HG03442 (cell line): ENCODE data around the gene KDM3B.
"Not testable (repeated sequence)": the region's sequence is repeated elsewhere in the genome, so short reads cannot be mapped to it uniquely, and the experiment has no call there.

Source experiments
- ATAC-seq: cut with Tn5 transposase; IDR thresholded peaks from one replicate; pipeline ENCODE4 v1.9.1; 2021; ENCODE audit warnings: mild to moderate bottlenecking, moderate library complexity; ENCODE audit not compliant: unreplicated experiment

KDM3B gene

DNA sequence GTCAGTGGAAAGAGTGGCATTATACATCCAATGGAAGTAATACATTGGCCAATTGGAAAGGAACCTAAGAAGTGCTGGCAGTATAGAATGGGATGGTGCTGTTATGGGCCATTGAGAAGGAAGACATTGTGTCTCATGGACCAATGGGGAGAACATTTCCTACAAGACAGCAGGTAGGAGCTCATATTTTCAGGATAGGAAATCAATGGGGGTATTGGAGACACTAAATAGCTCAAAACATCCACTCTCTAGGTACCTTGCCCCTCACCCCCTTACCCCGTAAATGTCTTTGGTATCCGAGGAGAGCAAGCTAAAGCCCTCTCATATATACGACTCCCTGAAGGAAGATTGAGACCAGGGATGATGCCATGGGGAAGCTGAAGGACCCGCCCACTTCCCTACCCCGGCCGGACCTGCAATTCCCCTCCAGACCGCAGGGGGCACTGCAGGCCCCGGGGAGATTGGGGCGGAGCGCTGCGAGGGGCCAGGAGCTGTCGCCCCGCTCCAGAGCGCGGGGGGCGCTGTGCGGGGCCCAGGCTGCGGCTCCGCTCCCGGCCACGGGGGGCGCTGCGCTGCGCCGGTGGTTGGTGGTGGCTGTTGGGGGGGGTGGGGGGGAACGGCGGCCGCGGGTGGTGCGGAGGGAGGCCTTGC, at the start of gene KDM3B:
Gene KDM3B (plus strand): TSS at position 615 of the 651 bp plus-strand sequence. CDS start 111 bp downstream, outside the sequence.
- peak; percentile 69 for ATAC-seq

DNA sequence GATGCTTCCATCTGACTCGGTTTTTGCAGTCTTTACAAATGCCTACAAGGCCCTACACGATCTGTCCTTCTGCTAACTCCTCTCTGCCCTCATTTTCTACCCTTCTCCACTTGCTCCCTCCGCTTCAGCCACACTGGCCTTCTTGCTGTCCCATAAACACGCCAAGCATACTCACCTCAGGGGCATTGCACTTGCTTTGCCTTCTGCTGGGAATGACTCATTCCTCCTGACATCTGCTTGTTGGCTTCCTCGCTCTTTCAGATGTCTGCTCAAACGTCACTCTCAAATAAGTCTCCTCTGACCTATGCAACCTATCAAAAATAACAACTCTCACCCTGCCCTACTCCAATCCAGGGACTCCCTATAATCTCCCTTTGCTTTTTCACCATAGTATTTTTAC, 49.1 kb upstream of the KDM3B start:
- ATAC-seq: no peak

DNA sequence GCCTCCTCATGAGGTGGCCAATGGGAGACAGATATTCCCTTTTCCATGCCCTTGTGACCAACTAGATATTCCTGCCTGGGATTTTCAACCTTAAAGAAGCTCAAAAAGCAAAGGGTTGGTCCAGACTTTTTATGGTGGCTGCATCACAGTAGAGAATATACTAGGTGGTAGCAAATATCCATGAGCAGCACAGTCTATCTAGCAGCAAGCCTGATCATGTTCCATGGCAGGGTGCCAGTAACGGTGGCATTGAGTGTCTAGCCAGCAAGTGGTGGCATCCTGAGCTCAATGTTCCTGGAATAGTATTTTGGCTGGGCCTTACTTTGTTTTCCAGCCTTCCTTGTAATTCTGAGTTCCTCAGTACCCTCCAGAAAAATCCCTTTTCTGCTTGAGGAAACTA, 46.7 kb upstream of the KDM3B start:
- ATAC-seq: no peak

DNA sequence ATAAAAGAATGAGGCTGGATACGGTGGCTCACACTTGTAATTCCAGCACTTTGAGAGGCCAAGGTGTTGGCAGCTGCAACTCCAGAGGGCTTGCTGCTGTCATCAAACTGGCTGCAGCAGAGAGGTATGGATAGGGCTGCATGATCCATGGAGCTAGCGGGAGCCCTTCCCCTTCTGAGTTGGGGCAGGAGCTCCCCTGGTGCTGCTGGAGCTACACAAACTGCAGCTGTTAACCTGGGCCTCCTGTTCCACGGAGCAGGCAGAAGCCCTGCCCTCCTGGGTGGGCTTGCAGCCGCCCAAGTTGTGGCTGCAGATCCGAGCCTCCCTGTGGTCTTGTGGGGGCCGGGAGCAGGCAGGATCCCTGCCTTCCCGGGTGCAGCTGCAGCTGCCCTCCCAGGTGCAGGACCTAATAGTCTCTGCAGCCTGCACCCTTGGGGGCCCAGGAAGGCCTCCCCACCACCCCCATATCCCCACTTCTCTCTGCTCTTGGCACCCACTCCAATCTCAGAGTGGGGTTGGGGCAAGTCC, 36.7 kb upstream of the KDM3B start:
- no peak for ATAC-seq

DNA sequence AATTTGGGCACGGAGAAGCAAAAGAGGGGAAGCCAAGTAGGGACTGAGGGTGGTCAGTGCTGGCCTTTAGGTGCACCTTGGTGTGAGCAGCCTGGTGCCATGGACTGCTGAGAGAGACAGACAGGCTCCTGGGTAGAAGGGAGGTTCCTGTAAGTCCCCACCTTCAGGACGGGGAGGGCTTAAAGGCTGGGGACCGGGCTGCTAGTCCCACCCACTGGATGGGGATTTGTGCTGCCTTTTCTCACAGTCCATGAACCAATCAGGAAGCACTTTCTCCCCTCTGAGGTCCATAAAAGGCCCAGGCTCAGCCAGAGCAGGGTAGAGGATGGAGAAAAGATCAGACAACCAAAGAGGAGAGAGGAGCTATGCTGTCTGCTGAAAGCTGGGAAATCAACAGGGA, 36.1 kb upstream of the KDM3B start:
- ATAC-seq: no peak

DNA sequence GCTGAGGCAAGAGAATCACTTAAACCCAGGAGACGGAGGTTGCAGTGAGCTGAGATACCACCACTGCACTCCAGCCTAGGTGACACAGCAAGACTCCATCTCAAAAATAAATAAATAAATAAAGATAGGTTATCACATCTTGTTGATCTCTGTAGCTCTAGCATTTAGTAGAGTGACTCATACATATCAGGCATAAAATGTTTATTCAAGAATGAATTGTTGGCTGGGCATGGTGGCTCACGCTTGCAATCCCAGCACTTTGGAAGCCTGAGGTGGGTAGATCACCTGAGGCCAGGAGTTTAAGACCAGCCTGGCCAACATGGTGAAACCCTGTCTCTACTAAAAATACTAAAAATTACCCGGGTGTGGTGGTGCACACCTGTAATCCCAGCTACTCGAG, 34.3 kb upstream of the KDM3B start:
- not testable (repeated sequence) for ATAC-seq

DNA sequence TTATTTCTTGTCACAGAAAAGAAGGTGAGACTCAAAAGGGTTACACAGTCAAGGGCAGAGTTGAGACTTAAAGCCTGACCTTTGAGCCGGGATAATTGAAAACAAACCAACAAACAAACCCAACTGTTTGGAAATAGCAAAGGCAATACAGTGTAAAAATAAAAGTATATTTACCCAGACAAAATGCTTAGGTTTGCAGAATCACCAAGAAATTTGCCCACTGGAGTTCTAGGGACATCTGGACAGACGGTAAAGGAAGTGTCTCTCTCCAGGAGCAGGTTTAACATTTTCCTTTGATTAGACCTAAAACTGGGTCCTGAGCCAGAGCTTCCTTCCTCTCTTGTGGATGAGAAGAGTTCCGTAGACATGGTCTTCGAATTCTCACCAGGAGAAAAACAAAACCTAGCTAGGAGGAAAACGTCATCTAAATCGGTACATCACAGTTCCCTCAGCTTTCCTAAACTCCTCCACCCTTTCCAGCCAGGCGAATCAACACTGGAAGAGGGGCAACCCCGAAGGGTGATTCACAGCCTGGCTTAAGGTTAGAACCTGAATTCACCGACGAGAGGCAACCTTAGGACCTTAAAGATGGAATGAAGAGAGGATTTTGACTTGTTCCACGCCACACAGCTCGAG, 21.6 kb upstream of the KDM3B start:
- no peak for ATAC-seq

GRCh38 chr5:138331449-138332368, 20.8 kb upstream of the KDM3B start, which contains the start of gene CDC25C:
TSS of gene CDC25C (minus strand) at chr5:138331804. CDS start at chr5:138331180, 624 bp downstream.
- peak; percentile 98 for ATAC-seq

- no peak for ATAC-seq
Observed at GRCh38 chr5:138334867-138335447, 17.5 kb upstream of the KDM3B start.

DNA sequence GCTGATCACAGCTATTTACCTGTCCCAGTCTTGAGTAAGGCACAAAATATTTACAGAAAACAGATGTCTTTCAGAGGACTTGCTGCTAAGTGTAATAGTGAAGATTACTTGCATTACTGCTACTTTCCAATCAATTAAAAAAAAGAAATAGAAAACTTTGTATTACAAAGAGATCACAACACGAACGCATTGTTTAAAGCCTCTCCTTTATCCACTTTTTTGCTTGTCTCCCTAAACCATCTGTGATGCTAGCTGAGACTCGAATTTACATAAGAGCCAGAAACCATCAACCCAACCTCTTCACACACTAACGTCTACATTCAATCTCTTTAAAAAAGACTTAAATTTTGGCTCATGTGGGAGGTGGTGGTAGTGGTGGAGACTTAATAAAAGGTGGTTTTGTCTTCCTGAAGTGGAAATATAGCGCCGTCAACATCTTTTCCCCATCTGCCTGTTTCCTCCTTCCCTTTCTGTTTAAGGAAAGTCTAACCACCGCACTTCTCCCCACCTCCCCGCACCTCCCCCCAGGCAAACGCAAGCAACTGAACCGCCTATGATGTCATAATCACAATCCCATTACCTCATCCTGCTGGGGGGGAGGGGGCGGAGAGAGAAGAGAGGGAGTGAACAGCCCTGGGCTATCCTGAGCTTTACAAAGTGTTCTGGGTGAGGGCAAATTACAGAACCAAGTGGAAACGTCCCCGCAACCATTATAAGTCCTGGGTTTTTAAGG, 15.4 kb upstream of the KDM3B start:
- ATAC-seq: peak; percentile 17

- ATAC-seq: peak; percentile 79
Observed at GRCh38 chr5:138337685-138338410, 14.6 kb upstream of the KDM3B start, which contains the start of gene FAM53C. TSS of gene FAM53C (plus strand) at chr5:138338266. CDS start at chr5:138341336, 3,070 bp downstream.

GRCh38 chr5:138338411-138339090, 13.9 kb upstream of the KDM3B start:
- no peak for ATAC-seq

- ATAC-seq: no peak
Observed at GRCh38 chr5:138339091-138339456, 13.4 kb upstream of the KDM3B start.

- no peak for ATAC-seq
Observed at GRCh38 chr5:138339464-138339863, 13.0 kb upstream of the KDM3B start.

- no peak for ATAC-seq
Observed at GRCh38 chr5:138340008-138340407, 12.5 kb upstream of the KDM3B start.

DNA sequence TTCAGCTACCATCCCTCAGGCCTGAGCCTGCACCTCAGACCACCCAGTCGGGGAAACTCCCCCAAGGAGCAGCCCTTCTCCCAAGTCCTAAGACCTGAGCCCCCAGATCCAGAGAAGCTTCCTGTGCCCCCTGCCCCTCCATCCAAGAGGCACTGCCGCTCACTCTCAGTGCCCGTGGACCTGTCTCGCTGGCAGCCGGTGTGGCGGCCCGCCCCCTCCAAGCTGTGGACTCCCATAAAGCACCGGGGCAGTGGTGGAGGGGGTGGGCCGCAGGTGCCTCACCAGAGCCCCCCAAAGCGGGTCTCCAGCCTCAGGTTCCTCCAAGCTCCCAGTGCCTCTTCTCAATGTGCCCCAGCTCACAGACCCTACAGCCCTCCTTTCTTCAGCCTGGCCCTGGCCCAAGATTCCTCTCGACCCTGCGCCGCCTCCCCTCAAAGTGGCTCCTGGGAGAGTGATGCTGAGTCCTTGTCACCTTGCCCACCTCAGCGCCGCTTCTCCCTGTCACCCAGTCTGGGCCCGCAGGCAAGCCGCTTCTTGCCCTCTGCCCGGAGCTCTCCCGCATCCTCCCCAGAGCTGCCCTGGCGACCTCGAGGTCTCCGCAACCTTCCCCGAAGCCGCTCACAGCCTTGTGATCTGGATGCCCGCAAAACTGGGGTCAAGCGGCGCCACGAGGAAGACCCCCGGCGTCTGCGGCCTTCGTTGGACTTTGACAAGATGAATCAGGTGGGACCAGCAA, 7.4 kb upstream of the KDM3B start:
- ATAC-seq: no peak

DNA sequence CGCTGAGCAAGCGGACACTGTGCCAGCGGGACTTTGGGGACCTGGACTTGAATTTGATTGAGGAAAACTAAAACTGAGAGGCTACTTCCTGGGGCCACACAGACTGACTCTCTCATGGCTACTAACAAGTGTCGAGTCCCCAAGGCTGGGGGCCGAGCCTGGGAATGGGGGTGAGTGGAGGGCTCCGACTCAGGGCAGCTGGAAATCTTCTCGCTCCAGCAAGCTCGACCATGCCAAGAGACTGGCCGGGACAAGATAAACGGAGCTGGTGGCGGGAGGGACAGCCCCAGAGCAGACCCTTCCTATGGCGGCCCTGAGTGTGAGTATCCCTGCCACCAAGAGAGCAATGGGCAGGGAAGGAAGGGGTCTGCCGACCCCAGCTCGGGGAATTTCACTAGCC, 5.6 kb upstream of the KDM3B start:
- ATAC-seq: no peak

GRCh38 chr5:138349852-138350562, 2.5 kb upstream of the KDM3B start:
- no peak for ATAC-seq
